GM12878 (cell line): Measurements from ENCODE around the gene NDEL1. TPM values are rescaled to one million over a fixed set of nuclear protein-coding genes. Genes with fewer than 3 reads are reported as not detected.

Source experiments
- ATAC-seq: fragments of 200-7000 bp; cut with Tn5 transposase; 3 replicates; pipeline ENCODE4 v1.9.1; 2020; ENCODE audit warnings: mild to moderate bottlenecking, moderate library complexity
- BruUV-seq: library from RNA; stranded (reverse); fragments of 400-500 nt; replicated peaks from 2 replicates; lab custom pipeline; 2021; lab: Mats Ljungman, UMichigan
- CTCF ChIA-PET: fragments of 300-600 bp; sonication (Branson Sonifier 250); formaldehyde crosslinking; extraction: SDS; loops from one replicate; lab custom pipeline; 2021; ENCODE audit warnings: inconsistent platforms; lab: Yijun Ruan, JAX
- POLR2A ChIA-PET: fragments of 350-600 bp; formaldehyde crosslinking; extraction: SDS; loops from one replicate; lab custom pipeline; 2021; ENCODE audit warnings: inconsistent platforms; lab: Charles Lee
- RAD21 ChIA-PET: fragments of 300-600 bp; sonication (Branson Sonifier 250); formaldehyde crosslinking; loops from one replicate; lab custom pipeline; 2023; ENCODE audit warnings: antibody characterized with exemption; ENCODE audit not compliant: unreplicated experiment; lab: Charles Lee
- SMC1A ChIA-PET: fragments of 300-600 bp; sonication (Branson Sonifier 250); formaldehyde crosslinking; loops from one replicate; lab custom pipeline; 2023; ENCODE audit not compliant: unreplicated experiment, uncharacterized antibody; lab: Charles Lee
- DNase-seq: peaks from one replicate; pipeline ENCODE4 v3.0.0-alpha.2; 2011; ENCODE audit warnings: low read depth, low spot score
- FAIRE-seq: peaks from 3 replicates; lab custom pipeline; 2011; peaks lifted over from hg19 to GRCh38; lab: Jason Lieb, UNC
- H2AFZ ChIP-seq: 2 replicates; pipeline ENCODE4 v1.6.0; 2011; ENCODE audit warnings: low read depth, low read length, control low read depth; ENCODE audit not compliant: control insufficient read depth
- H3K27ac ChIP-seq: 2 replicates; pipeline ENCODE4 v1.5.1; 2011; ENCODE audit warnings: control low read depth; ENCODE audit not compliant: control insufficient read depth, insufficient read depth
- H3K27me3 ChIP-seq, 2 experiments: replicated peaks in 1 of 2; 2 replicates each; pipeline versions ENCODE4 v1.6.0 to v1.6.1; 2011; ENCODE audit warnings: low read length in 1 of 2; ENCODE audit not compliant: control insufficient read depth in 2 of 2, insufficient read depth in 2 of 2
- H3K36me3 ChIP-seq, 2 experiments: 2 replicates each; pipeline ENCODE4 v1.5.1; 2011; ENCODE audit warnings: low read length in 1 of 2; ENCODE audit not compliant: control insufficient read depth in 2 of 2, insufficient read depth in 2 of 2
- H3K4me1 ChIP-seq: 2 replicates; pipeline ENCODE4 v1.6.1; 2011; ENCODE audit warnings: mild to moderate bottlenecking, low read length, moderate library complexity, mixed read lengths; ENCODE audit not compliant: control insufficient read depth, insufficient read depth
- H3K4me2 ChIP-seq: 2 replicates; pipeline ENCODE4 v1.6.0; 2011; ENCODE audit warnings: control low read depth; ENCODE audit not compliant: control insufficient read depth, insufficient read depth
- H3K4me3 ChIP-seq: fragments of 200-600 bp; sonication (generic); 2 replicates; pipeline ENCODE4 v1.5.1; 2016
- H3K79me2 ChIP-seq: 2 replicates; pipeline ENCODE4 v1.6.0; 2011; ENCODE audit warnings: low read length; ENCODE audit not compliant: control insufficient read depth, insufficient read depth
- H3K9ac ChIP-seq: 2 replicates; pipeline ENCODE4 v1.8.0; 2011; ENCODE audit warnings: low read length, control low read depth, mixed read lengths; ENCODE audit not compliant: control insufficient read depth, insufficient read depth
- H3K9me3 ChIP-seq: replicated peaks from 3 replicates; pipeline ENCODE4 v1.5.1; 2011; ENCODE audit warnings: mild to moderate bottlenecking, low read length; ENCODE audit not compliant: control insufficient read depth, insufficient read depth
- H4K20me1 ChIP-seq: 2 replicates; pipeline ENCODE4 v1.6.0; 2011; ENCODE audit not compliant: control insufficient read depth, insufficient read depth
- ASH2L ChIP-seq: fragments of 300-600, 200-600 bp; sonication (generic); IDR thresholded peaks from 2 replicates; pipeline ENCODE4 v1.6.1; 2017; ENCODE audit warnings: low read depth, mild to moderate bottlenecking, borderline replicate concordance
- CHD1 ChIP-seq: IDR thresholded peaks from 2 replicates; pipeline ENCODE4 v1.6.1; 2012; ENCODE audit warnings: low read depth, low read length, improper control_type of control experiment
- CHD4 ChIP-seq: fragments of 200-600 bp; sonication (generic); IDR thresholded peaks from 2 replicates; pipeline ENCODE4 v1.6.1; 2016; ENCODE audit warnings: mild to moderate bottlenecking
- ETV6 ChIP-seq, 2 experiments: fragments of 450-650 bp in 1 of 2; IDR thresholded peaks in 1 of 2; conservative IDR thresholded peaks in 1 of 2; 2 replicates each; pipeline ENCODE4 v1.6.1; 2014; ENCODE audit warnings: antibody characterized with exemption in 1 of 2, borderline replicate concordance in 1 of 2, low read depth in 1 of 2, mild to moderate bottlenecking in 1 of 2, moderate library complexity in 1 of 2
- HDAC2 ChIP-seq: fragments of 200-600 bp; sonication (generic); IDR thresholded peaks from 2 replicates; pipeline ENCODE4 v1.6.1; 2017
- IKZF2 ChIP-seq, 2 experiments: fragments of 450-650 bp; IDR thresholded peaks; 2 replicates each; pipeline ENCODE4 v1.6.1; 2017; ENCODE audit warnings: mild to moderate bottlenecking in 2 of 2, moderate library complexity in 2 of 2
- IRF5 ChIP-seq: fragments of 450-650 bp; IDR thresholded peaks from 2 replicates; pipeline ENCODE4 v1.6.1; 2017; ENCODE audit warnings: borderline replicate concordance
- KLF5 ChIP-seq: fragments of 450-650 bp; IDR thresholded peaks from 2 replicates; pipeline ENCODE4 v1.6.1; 2014; ENCODE audit warnings: mild to moderate bottlenecking; ENCODE audit not compliant: partially characterized antibody
- NFIC ChIP-seq: IDR thresholded peaks from 2 replicates; pipeline ENCODE4 v1.6.1; 2012; ENCODE audit warnings: low read depth, mild to moderate bottlenecking, inconsistent platforms, low read length, moderate library complexity
- PBX3 ChIP-seq: IDR thresholded peaks from 2 replicates; pipeline ENCODE4 v1.6.1; 2011; ENCODE audit warnings: mild to moderate bottlenecking, low read depth, low read length, moderate library complexity; ENCODE audit not compliant: insufficient replicate concordance
- RB1 ChIP-seq: fragments of 450-650 bp; formaldehyde crosslinking; IDR thresholded peaks from 2 replicates; pipeline ENCODE4 v1.6.1; 2017; ENCODE audit warnings: mild to moderate bottlenecking, borderline replicate concordance
- RUNX3 ChIP-seq: IDR thresholded peaks from 2 replicates; pipeline ENCODE4 v1.6.1; 2012; ENCODE audit warnings: low read length, inconsistent platforms
- USF1 ChIP-seq: IDR thresholded peaks from 2 replicates; pipeline ENCODE4 v1.6.1; 2011; ENCODE audit warnings: borderline replicate concordance, low read depth, mild to moderate bottlenecking, moderate library complexity, mixed read lengths, low read length; ENCODE audit not compliant: insufficient read depth; ENCODE audit errors: extremely low read length
- YY1 ChIP-seq: IDR thresholded peaks from 2 replicates; pipeline ENCODE4 v1.6.1; 2011; ENCODE audit warnings: low read depth, mild to moderate bottlenecking, low read length
- ZBTB4 ChIP-seq: fragments of 450-650 bp; formaldehyde crosslinking; IDR thresholded peaks from 2 replicates; pipeline ENCODE4 v1.4.0; 2022; ENCODE audit warnings: mild to moderate bottlenecking, moderate library complexity
- ZNF24 ChIP-seq: fragments of 450-650 bp; IDR thresholded peaks from 2 replicates; pipeline ENCODE4 v1.6.1; 2017; ENCODE audit warnings: antibody characterized with exemption, mild to moderate bottlenecking
- ZNF384 ChIP-seq: IDR thresholded peaks from 2 replicates; pipeline ENCODE4 v1.6.1; 2012; ENCODE audit warnings: low read depth, mild to moderate bottlenecking, low read length, improper control_type of control experiment, borderline replicate concordance
- WGBS: methylation state at CpG from one replicate; pipeline ENCODE4 v1.1.6; 2016; ENCODE audit warnings: low lambda C conversion rate; ENCODE audit not compliant: insufficient replicate concordance, insufficient coverage; ENCODE audit errors: missing lambda C conversion rate; 5-methylcytosine and 5-hydroxymethylcytosine counted together
- in situ Hi-C: fragments of 300-500 bp; cut with MboI; formaldehyde crosslinking; loops from 9 replicates; pipeline ENCODE4 v1.14.3; 2018; ENCODE audit warnings: mixed read lengths
- intact Hi-C: fragments of 100-400 bp; cut with micrococcal nuclease; formaldehyde crosslinking; loops from one replicate; pipeline ENCODE4 v1.14.2; 2022; ENCODE audit not compliant: unreplicated experiment
- polyA plus RNA-seq, 11 experiments: library from polyadenylated mRNA; depleted of rRNA in 4 of 11; unstranded in 6 of 11; stranded (reverse) in 5 of 11; fragments of >200 nt; fragmentation: Nextera tagmentation in 4 of 11; fragmentation: Illumina TruSeq in 1 of 11; extraction: Ambion mirVana in 4 of 11; extraction: Trizol in 1 of 11; gene quantifications; 1 replicate in 1 of 11; 2 replicates in 10 of 11; pipeline versions ENCODE4 v1.2.1 to v1.2.3, GENCODE V29; 2011 to 2016; ENCODE audit warnings: inconsistent platforms in 2 of 11, missing spikeins in 2 of 11, low read depth in 1 of 11
- total RNA-seq, 4 experiments: library from RNA; depleted of rRNA in 3 of 4; stranded (reverse); fragments of >200 nt in 3 of 4; fragmentation: Illumina TruSeq in 1 of 4; extraction: Trizol in 1 of 4; gene quantifications; 2 replicates each; pipeline versions ENCODE4 v1.2.1 to v1.2.3, GENCODE V29; 2013 to 2021

The NDEL1 gene
- total and polyA plus RNA-seq, 10 of the 15 experiments (the other 5 are each of a cell fraction or from before 2014, with no cell fraction given) = 0.72 to 41.5 (median 29.9) TPM

GRCh38 chr17:8448310-8448709 lies 12.6 kb downstream of the NDEL1 start:
- no peaks in the 10 kb centered on the region for H3K4me1 ChIP-seq
- H3K27me3 ChIP-seq = no peaks in the 10 kb centered on the region
- 98% methylated on average over 3 of the region's 3 CpGs for WGBS
- no peaks in the 10 kb centered on the region for H3K9me3 ChIP-seq
- no TSS peak for BruUV-seq
- ATAC-seq (no peak), FAIRE-seq (no peak), DNase-seq (no peak)
- in situ Hi-C loops = no loop called here
- no peak overlapping the region for H2AFZ ChIP-seq
- no peak overlapping the region for H3K4me2 ChIP-seq
- ChIA-PET SMC1A (interaction anchor here (1.1 kb wide), 1 partner anchor 38 kb away, joined by 3 read pairs; no protein-coding TSS in a partner anchor), CTCF (no interaction called here), RAD21 (no interaction called here), POLR2A (interaction anchor here (1.6 kb wide), 1 partner anchor 11 kb away, joined by 7 read pairs; no protein-coding TSS in a partner anchor)
- peaks cover under 1% of the 10 kb centered on the region for H3K79me2 ChIP-seq
- H3K4me3 ChIP-seq = no peak overlapping the region
- H3K9ac ChIP-seq = no peak overlapping the region
- no peak overlapping the region for H3K27ac ChIP-seq
- H4K20me1 ChIP-seq = 0 out of 2 replicates have a peak, but pooled peaks cover 2% of the 10 kb centered on the region
- H3K36me3 ChIP-seq = peaks cover 2 to 37% of the 10 kb centered on the region in 2 experiments
- intact Hi-C loops = no loop called here
- TF ChIP-seq ZNF384 = no peak
- TF ChIP-seq ETV6 (conservative IDR thresholded peaks at IDR 0.05 in 1 of 2, IDR thresholded peaks at IDR 0.05 in 1 of 2; ENCODE audit: borderline replicate concordance in 1 of 2, low read depth in 1 of 2) = no peak
- TF ChIP-seq ASH2L = no peak
- no peak for TF ChIP-seq NFIC
- TF ChIP-seq RUNX3 = no peak
- no peak for TF ChIP-seq PBX3
- no peak for TF ChIP-seq ZNF24
- TF ChIP-seq IKZF2 (IDR thresholded peaks at IDR 0.05) = no peak
- no peak for TF ChIP-seq ZBTB4 (CRISPR knock-in tag)
- no peak for TF ChIP-seq HDAC2
- TF ChIP-seq RB1 = no peak
- no peak for TF ChIP-seq USF1
- no peak for TF ChIP-seq IRF5
- TF ChIP-seq KLF5 = no peak
- no peak for TF ChIP-seq CHD4
- TF ChIP-seq YY1 = no peak
- no peak for TF ChIP-seq CHD1
